Retinal pigment epithelial cell (primary cell): ENCODE data around the gene NDNF.

Experiments
- DNase-seq: peaks from one replicate; pipeline ENCODE4 v3.0.0-alpha.2; 2010; ENCODE audit warnings: low read depth
- H3K4me3 ChIP-seq: 2 replicates; pipeline ENCODE4 v1.5.1; 2011; ENCODE audit warnings: mild to moderate bottlenecking, low read length, control low read depth, moderate library complexity
- CTCF ChIP-seq: conservative IDR thresholded peaks from 2 replicates; pipeline ENCODE4 v1.5.1; 2011; ENCODE audit warnings: low read depth, low read length, control low read depth, inconsistent platforms

The NDNF gene

GRCh38 chr4:121025540-121025939, 46.8 kb downstream of the NDNF start:
- H3K4me3 ChIP-seq, result no peak overlapping the region
- no peak for DNase-seq
- TF ChIP-seq CTCF, result no peak

GRCh38 chr4:121018543-121018942, 53.8 kb downstream of the NDNF start:
- H3K4me3 ChIP-seq, result no peak overlapping the region
- no peak for TF ChIP-seq CTCF
- no peak for DNase-seq

GRCh38 chr4:121016611-121017010, 55.7 kb downstream of the NDNF start:
- no peak for DNase-seq
- TF ChIP-seq CTCF, result no peak
- no peak overlapping the region for H3K4me3 ChIP-seq

GRCh38 chr4:121015421-121015820, 56.9 kb downstream of the NDNF start:
- TF ChIP-seq CTCF, result no peak
- DNase-seq, result no peak
- H3K4me3 ChIP-seq, result no peak overlapping the region

GRCh38 chr4:121014544-121014943, 57.8 kb downstream of the NDNF start:
- TF ChIP-seq CTCF, result no peak
- H3K4me3 ChIP-seq, result no peak overlapping the region
- no peak for DNase-seq

GRCh38 chr4:121011780-121012340, 60.5 kb downstream of the NDNF start:
- DNase-seq, result no peak
- no peak overlapping the region for H3K4me3 ChIP-seq
- no peak for TF ChIP-seq CTCF

- no peak overlapping the region for H3K4me3 ChIP-seq
- TF ChIP-seq CTCF, result no peak
- DNase-seq, result no peak
Observed at GRCh38 chr4:121011138-121011537, 61.2 kb downstream of the NDNF start.
